Measurements from ENCODE around the gene SWT1.

SWT1 gene

GRCh38 chr1:185288435-185288834 lies 131.5 kb downstream of the SWT1 start:
- no peak for DNase-seq (ENCODE audit: low read depth)

DNA sequence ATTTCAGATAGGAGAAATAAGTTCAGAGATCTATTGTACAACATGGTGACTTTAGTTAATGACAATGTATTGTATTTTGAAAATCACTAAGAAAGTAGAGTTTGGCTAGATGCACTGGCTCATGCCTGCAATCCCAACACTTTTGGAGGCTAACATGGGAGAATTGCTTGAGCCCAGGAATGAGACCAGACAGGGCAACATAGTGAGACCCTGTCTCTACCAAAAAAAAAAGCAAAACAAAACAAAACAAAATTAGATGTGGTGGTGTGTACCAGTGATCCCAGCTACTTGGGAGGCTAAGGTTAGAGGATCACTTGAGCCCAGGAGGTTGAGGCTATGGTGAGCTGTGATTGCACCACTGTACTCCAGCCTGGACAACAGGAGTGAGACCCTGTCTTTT lies 132.9 kb downstream of the SWT1 start:
- no peak for DNase-seq (ENCODE audit: low read depth)

GRCh38 chr1:185291159-185291558 lies 134.2 kb downstream of the SWT1 start:
- DNase-seq (ENCODE audit: low read depth) = no peak

- DNase-seq (ENCODE audit: low read depth) = peak; percentile 45
Measured at GRCh38 chr1:185291652-185292051, 134.7 kb downstream of the SWT1 start.

- DNase-seq (ENCODE audit: low read depth) = no peak
Measured at GRCh38 chr1:185292237-185292636, 135.3 kb downstream of the SWT1 start.

DNA sequence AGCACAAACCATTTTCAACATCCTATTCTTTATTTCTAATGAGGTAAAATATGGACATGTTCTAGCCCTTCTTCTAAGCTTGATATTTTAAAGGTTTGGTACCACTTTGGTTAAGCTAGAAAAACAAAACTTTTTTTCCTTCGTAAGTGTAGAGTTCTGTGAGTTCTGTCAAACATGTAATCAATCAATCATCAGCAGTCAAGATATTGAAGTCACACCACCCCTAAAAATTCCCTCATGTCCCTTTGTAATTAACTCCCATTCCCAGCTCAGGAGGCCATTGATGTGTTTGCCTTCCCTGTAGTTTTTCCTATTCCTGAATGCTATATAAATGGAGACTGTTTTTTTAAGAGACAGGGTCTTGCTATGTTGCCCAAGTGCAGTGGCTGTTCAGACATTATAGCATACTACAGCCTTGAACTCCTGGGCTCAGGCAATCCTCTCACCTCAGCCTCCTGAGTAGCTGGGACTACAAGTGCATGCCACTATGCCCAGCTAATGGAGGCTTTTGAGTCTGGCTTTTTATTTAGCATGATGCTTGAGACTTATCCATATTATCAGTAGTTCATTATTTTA lies 137.1 kb downstream of the SWT1 start:
- DNase-seq (ENCODE audit: low read depth) = no peak

- DNase-seq (ENCODE audit: low read depth) = no peak
Measured at GRCh38 chr1:185295091-185295490, 138.1 kb downstream of the SWT1 start.

DNA sequence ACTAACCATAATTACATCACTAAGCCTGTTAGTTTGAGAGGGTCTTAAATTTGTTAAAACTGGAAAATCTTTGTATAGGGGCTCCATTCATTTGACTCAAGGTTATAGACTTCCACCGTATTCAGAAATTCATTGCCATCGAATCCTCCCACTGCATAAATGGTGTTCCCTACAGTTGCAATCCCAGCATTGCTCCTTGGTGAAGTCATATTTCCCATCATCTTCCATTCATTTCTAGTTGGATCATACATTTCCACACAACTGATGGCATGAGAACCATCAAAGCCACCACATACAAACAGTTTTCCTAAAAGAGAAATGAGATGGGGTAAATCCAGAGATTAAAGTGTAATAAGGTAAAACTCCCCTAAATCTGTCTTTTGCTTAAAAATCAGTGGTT lies 141.0 kb downstream of the SWT1 start:
- no peak for DNase-seq (ENCODE audit: low read depth)

DNA sequence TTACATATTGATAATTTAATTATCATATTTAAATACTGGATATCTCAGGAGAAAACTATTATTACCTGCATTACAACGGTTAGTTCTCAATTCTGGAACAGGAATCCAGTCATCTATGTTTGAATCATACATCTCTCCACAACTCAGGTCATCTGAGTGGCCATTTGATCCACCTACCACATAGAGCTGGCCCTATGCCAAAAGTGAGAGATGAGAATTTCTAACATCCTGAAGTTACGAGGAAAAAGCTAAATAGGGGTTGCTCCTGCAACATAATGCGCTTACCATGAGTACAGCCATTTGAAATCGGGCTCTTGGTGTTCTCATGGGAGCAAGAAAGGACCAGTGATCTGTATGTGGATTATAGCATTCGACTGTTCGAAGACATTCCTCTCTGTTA lies 143.2 kb downstream of the SWT1 start:
- DNase-seq (ENCODE audit: low read depth) = no peak

DNA sequence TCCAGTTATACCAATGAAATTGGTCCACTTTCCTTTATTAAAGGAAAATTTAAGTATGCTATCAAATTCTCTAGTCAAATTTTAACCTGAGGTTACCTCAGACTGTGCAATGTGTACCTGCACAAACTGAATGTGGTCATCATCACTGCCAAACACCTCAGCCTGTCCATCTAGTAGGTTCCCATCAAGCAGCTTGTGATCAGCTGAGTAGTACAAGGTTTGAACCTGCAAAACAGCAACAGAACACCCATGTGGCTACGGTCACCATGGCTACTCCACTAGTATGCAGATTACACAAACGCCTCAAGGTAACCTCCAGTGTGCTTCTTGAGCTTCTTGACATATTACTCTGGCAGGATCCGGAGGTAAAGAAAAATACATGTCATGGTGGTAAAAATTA lies 148.5 kb downstream of the SWT1 start:
- DNase-seq (ENCODE audit: low read depth) = no peak

- no peak for DNase-seq (ENCODE audit: low read depth)
Measured at GRCh38 chr1:185308126-185308525, 151.2 kb downstream of the SWT1 start.

- no peak for DNase-seq (ENCODE audit: low read depth)
Measured at GRCh38 chr1:185309566-185309965, 152.6 kb downstream of the SWT1 start.

GRCh38 chr1:185311589-185312225 lies 154.7 kb downstream of the SWT1 start:
- DNase-seq (ENCODE audit: low read depth) = no peak

- no peak for DNase-seq (ENCODE audit: low read depth)
Measured at GRCh38 chr1:185312361-185313138, 155.6 kb downstream of the SWT1 start.

GRCh38 chr1:185314411-185314810 lies 157.4 kb downstream of the SWT1 start:
- no peak for DNase-seq (ENCODE audit: low read depth)

DNA sequence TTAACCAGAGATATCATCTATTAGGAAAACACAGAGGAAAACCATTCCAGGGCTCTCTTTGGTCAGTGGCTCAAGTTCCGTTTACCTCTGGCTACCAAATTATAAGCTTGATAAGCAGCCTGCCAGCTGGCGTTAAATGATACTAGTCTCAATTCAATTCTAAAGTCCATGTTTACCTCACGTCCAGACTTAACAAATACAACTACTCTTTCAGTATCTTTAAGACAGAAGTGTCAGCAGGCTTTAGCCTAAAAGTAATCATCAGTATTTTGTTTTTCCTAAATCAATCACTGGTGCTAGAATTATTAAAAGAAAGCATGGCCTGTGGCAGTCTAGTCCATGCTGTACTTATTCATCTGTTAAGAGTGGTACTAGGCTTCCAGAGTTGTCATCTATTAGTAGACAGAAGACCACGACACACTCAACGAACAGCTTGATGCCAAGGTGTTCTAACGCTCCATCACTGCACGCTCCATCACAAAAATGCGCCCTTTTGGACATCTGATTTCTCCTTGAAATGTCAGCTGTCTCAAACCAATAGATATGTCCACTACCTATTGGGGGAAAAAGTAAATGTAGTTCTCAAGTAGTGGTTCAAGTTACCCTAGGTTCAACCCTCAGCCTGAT lies 158.6 kb downstream of the SWT1 start:
- DNase-seq (ENCODE audit: low read depth) = no peak

GRCh38 chr1:185316163-185317033 lies 159.4 kb downstream of the SWT1 start:
- DNase-seq (ENCODE audit: low read depth) = peak; percentile 56

GRCh38 chr1:185317034-185317885 lies 160.3 kb downstream of the SWT1 start, which contains the start of gene IVNS1ABP:
Gene IVNS1ABP (minus strand): TSS chr1:185317243. CDS start chr1:185309493, 7,750 bp downstream.
- peak; percentile 98 for DNase-seq (ENCODE audit: low read depth)

DNA sequence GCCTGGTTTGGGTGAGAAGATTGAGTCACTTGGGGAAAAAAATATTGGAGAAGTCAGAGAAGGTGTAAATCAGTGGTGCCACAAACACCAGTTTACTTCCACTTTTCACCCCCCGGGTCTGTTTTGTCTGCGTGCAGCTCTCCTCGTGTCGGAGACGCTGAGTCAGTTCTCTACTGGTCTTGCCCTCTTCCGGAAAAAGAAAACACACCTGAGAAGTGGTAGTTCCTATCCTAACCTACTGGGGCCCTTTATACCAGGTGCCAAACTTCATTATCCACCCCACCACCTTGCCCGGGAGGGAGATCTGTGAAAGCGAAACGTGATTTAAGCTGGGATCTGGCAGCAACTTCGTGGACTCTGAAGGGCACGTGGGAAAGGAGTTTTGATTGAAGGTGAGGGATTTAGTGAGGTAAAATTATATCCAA lies 160.9 kb downstream of the SWT1 start:
- DNase-seq (ENCODE audit: low read depth) = no peak

DNA sequence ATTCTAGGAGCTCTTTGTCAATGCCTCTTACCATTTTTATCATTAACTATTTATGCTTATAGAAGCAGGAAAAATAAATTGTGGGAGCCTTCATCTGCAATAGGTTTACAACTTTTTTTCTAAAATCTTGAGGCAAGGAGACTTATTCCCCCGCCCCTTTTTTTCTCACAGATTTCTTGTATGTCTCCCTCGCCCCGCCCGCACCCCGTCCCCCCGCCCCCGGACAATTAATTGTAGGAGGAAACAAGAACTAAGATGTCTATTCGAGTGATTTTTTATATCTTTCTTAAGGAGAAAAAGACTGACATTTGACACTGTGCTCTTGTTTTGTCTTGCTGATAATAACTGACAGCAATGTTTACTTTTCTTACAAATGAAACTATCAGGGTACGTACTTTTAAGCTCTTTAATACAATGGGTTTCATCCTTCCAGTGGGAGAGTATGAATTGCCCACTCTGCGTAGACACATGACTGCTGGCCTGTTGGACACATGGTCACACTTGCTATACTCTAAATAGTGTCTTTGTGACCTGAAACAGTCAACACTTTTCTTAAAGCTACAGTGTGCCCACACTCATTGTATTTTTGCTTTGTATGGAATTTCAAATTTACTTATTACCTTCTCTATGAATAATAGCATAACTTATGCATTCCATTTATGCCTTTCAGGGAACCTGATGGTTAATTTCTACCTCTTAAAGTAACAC lies 161.6 kb downstream of the SWT1 start:
- no peak for DNase-seq (ENCODE audit: low read depth)
